ENCODE data around the gene BMAL1.
A peak's percentile ranks its signal among the peaks of the same experiment; 100 is the strongest.

Gene BMAL1

GRCh38 chr11:13261591-13262061 lies 16.0 kb upstream of the BMAL1 start:
- peak; percentile 75 for DNase-seq (ENCODE audit: low spot score)

- DNase-seq (ENCODE audit: low spot score), result no peak
Measured at GRCh38 chr11:13262096-13262495, 15.5 kb upstream of the BMAL1 start.

- DNase-seq (ENCODE audit: low spot score), result no peak
Measured at GRCh38 chr11:13268791-13269190, 8.8 kb upstream of the BMAL1 start.

GRCh38 chr11:13269775-13270174 lies 7.8 kb upstream of the BMAL1 start:
- peak; percentile 49 for DNase-seq (ENCODE audit: low spot score)

GRCh38 chr11:13271060-13271693 lies 6.4 kb upstream of the BMAL1 start:
- no peak for DNase-seq (ENCODE audit: low spot score)

- DNase-seq (ENCODE audit: low spot score), result no peak
Measured at GRCh38 chr11:13276454-13276831, 1.1 kb upstream of the BMAL1 start.

- DNase-seq (ENCODE audit: low spot score), result peak; percentile 99
Measured at GRCh38 chr11:13276832-13277767, 490 bp upstream of the BMAL1 start.

GRCh38 chr11:13278609-13279486 lies 1.3 kb downstream of the BMAL1 start:
- no peak for DNase-seq (ENCODE audit: low spot score)

- DNase-seq (ENCODE audit: low spot score), result no peak
Measured at GRCh38 chr11:13279487-13279834, 1.9 kb downstream of the BMAL1 start.

GRCh38 chr11:13280092-13280722 lies 2.6 kb downstream of the BMAL1 start:
- no peak for DNase-seq (ENCODE audit: low spot score)

GRCh38 chr11:13280777-13281176 lies 3.2 kb downstream of the BMAL1 start:
- DNase-seq (ENCODE audit: low spot score), result no peak

GRCh38 chr11:13283636-13284035 lies 6.0 kb downstream of the BMAL1 start:
- DNase-seq (ENCODE audit: low spot score), result no peak

GRCh38 chr11:13284776-13285588 lies 7.4 kb downstream of the BMAL1 start:
- DNase-seq (ENCODE audit: low spot score), result no peak

- no peak for DNase-seq (ENCODE audit: low spot score)
Measured at GRCh38 chr11:13286279-13286821, 8.8 kb downstream of the BMAL1 start.

GRCh38 chr11:13287036-13287435 lies 9.4 kb downstream of the BMAL1 start:
- no peak for DNase-seq (ENCODE audit: low spot score)

GRCh38 chr11:13287681-13288080 lies 10.1 kb downstream of the BMAL1 start:
- DNase-seq (ENCODE audit: low spot score), result no peak

GRCh38 chr11:13288375-13289029 lies 10.9 kb downstream of the BMAL1 start:
- no peak for DNase-seq (ENCODE audit: low spot score)

- DNase-seq (ENCODE audit: low spot score), result peak; percentile 48
Measured at GRCh38 chr11:13289081-13289480, 11.5 kb downstream of the BMAL1 start.

GRCh38 chr11:13290221-13290980 lies 12.8 kb downstream of the BMAL1 start:
- DNase-seq (ENCODE audit: low spot score), result no peak
